CD4-positive, alpha-beta T cell (primary cell): ENCODE data around the gene SLC38A1. TPM values are rescaled to one million over a fixed set of nuclear protein-coding genes. Genes with fewer than 3 reads are reported as not detected.

Experiments
- ATAC-seq: fragments of 200-7000 bp; cut with Tn5 transposase; one replicate; pipeline ENCODE4 v1.10.0; 2022; ENCODE audit warnings: mild to moderate bottlenecking; ENCODE audit not compliant: poor library complexity
- CTCF ChIA-PET: fragments of 350-600 bp; sonication (Branson Sonifier 250); formaldehyde crosslinking; loops from one replicate; lab custom pipeline; 2021; ENCODE audit warnings: antibody characterized with exemption, inconsistent platforms; lab: Charles Lee
- POLR2A ChIA-PET: fragments of 350-600 bp; sonication (Branson Sonifier 250); formaldehyde crosslinking; loops from one replicate; lab custom pipeline; 2021; ENCODE audit warnings: antibody characterized with exemption, inconsistent platforms; lab: Charles Lee
- DNase-seq, 14 experiments: peaks; one replicate each; pipeline ENCODE4 v3.0.0-alpha.2; 2013 to 2020; ENCODE audit warnings: mixed read lengths in 2 of 14
- H3K27ac ChIP-seq, 2 donors: one replicate each; pipeline versions ENCODE4 v1.5.1 to v1.7.0; 2013; ENCODE audit warnings: low read length in 2 of 2, low read depth in 1 of 2, mild to moderate bottlenecking in 1 of 2
- H3K27me3 ChIP-seq, 2 experiments: 1 replicate in 1 of 2; 2 replicates in 1 of 2; pipeline versions ENCODE4 v1.6.1 to v1.7.0; 2013; ENCODE audit warnings: low read length in 2 of 2, control low read depth in 1 of 2, mild to moderate bottlenecking in 1 of 2, moderate library complexity in 1 of 2; ENCODE audit not compliant: insufficient read depth in 2 of 2, control insufficient read depth in 1 of 2
- H3K36me3 ChIP-seq: one replicate; pipeline ENCODE4 v1.6.1; 2013; ENCODE audit warnings: low read length, control low read depth; ENCODE audit not compliant: insufficient read depth
- H3K4me1 ChIP-seq: one replicate; pipeline ENCODE4 v1.6.1; 2013; ENCODE audit warnings: low read length, control low read depth; ENCODE audit not compliant: insufficient read depth
- H3K4me3 ChIP-seq: one replicate; pipeline ENCODE4 v1.5.1; 2013; ENCODE audit warnings: mild to moderate bottlenecking, low read length, moderate library complexity
- H3K9me3 ChIP-seq, 2 experiments: 1 replicate in 1 of 2; 2 replicates in 1 of 2; pipeline versions ENCODE4 v1.6.1 to v1.7.0; 2013; ENCODE audit warnings: low read length in 2 of 2, mild to moderate bottlenecking in 2 of 2, control low read depth in 1 of 2, moderate library complexity in 1 of 2; ENCODE audit not compliant: control insufficient read depth in 1 of 2, insufficient read depth in 1 of 2
- H3K27ac Mint-ChIP-seq: one replicate; pipeline ENCODE4 v1.8.0; 2020; ENCODE audit warnings: mixed read lengths
- H3K27me3 Mint-ChIP-seq: one replicate; pipeline ENCODE4 v1.8.0; 2021; ENCODE audit warnings: mixed read lengths
- H3K36me3 Mint-ChIP-seq: one replicate; pipeline ENCODE4 v1.8.0; 2021; ENCODE audit warnings: low read depth, mixed read lengths
- H3K4me1 Mint-ChIP-seq: one replicate; pipeline ENCODE4 v1.8.0; 2021; ENCODE audit warnings: low read depth, mixed read lengths
- H3K4me3 Mint-ChIP-seq: one replicate; pipeline ENCODE4 v1.8.0; 2020; ENCODE audit warnings: mild to moderate bottlenecking, mixed read lengths
- H3K9me3 Mint-ChIP-seq: one replicate; pipeline ENCODE4 v1.8.0; 2020; ENCODE audit warnings: mixed read lengths
- CTCF ChIP-seq: fragments of 200-600 bp; IDR thresholded peaks from one replicate; pipeline ENCODE4 v1.8.0; 2022; ENCODE audit warnings: antibody characterized with exemption, mild to moderate bottlenecking
- intact Hi-C, 2 experiments: fragments of 100-400 bp; cut with DNase I in 1 of 2; cut with micrococcal nuclease in 1 of 2; formaldehyde crosslinking; loops; one replicate each; pipeline versions ENCODE4 v1.15.1 to v1.9.0; 2023 to 2025; cut with DNase I, micrococcal nuclease
- polyA plus RNA-seq, 2 donors: library from polyadenylated mRNA; unstranded; fragments of 120-200 nt; gene quantifications; one replicate each; pipeline ENCODE4 v1.2.1, GENCODE V29; 2013
- total RNA-seq, 174 experiments: library from RNA in 2 of 174; stranded (reverse) in 2 of 174; gene quantifications; one replicate each; pipeline ENCODE4 v1.2.3 and lab custom pipeline; 2021 to 2026

Gene SLC38A1
- total RNA-seq (100 to 1,000 TPM; 327 to 346 TPM), total RNA-seq (lab: John Stamatoyannopoulos, UW) (547 to 1,633 (median 937) reads per million in 172 experiments)
- polyA plus RNA-seq (2013, experiment 1 of 2) = 157 TPM
- polyA plus RNA-seq (2013, experiment 2 of 2) = 148 TPM

GRCh38 chr12:46268583-46269428 lies at the start of gene SLC38A1:
SLC38A1 (minus strand) TSS chr12:46269043; CDS start chr12:46239800, 29,243 bp downstream.
- peaks cover 6% of the 10 kb centered on the region for H3K36me3 ChIP-seq
- ATAC-seq = peak; percentile 65
- Mint-ChIP-seq H3K36me3 (peaks cover 10% of the 10 kb centered on the region), H3K9me3 (no peaks in the 10 kb centered on the region), H3K27me3 (no peaks in the 10 kb centered on the region), H3K4me1 (peaks cover 43% of the 10 kb centered on the region), H3K27ac (no peak within 1 kb of the TSS), H3K4me3 (no peak within 1 kb of the TSS)
- DNase-seq = peak; percentile 81 to 96 (median 88)
- H3K9me3 ChIP-seq = no peaks in the 10 kb centered on the region
- POLR2A ChIA-PET = interaction anchor here (0.5 to 6.6 kb wide), 55 partner anchors 8 to 1544 kb away, joined by 3 to 418 read pairs (median 5); partner anchors contain the start of genes ANO6, ARID2, SCAF11 and SLC38A2
- peak within 1 kb of the TSS; percentile 90 for H3K4me3 ChIP-seq
- no peaks in the 10 kb centered on the region for H3K27me3 ChIP-seq
- H3K27ac ChIP-seq = peak within 1 kb of the TSS; percentile 96 to 99
- H3K4me1 ChIP-seq = peaks cover 42% of the 10 kb centered on the region
- no peak for TF ChIP-seq CTCF
- intact Hi-C loops = loop anchor here (1.0 to 10.0 kb wide), 8 partner anchors 32 to 534 kb away; partner anchors contain the start of genes SCAF11 (in 1 of the 2) and SLC38A2 (in 1 of the 2)
- CTCF ChIA-PET = interaction anchor here (1.0 to 2.9 kb wide), 9 partner anchors 24 to 540 kb away, joined by 3 to 20 read pairs (median 4); partner anchors contain the start of gene SCAF11

GRCh38 chr12:46318037-46318436 lies 49.2 kb upstream of the SLC38A1 start:
- Histone ChIP-seq H3K9me3 (peaks cover 0 to 5% of the 10 kb centered on the region in 2 experiments), H3K27ac (no peak overlapping the region), H3K4me3 (no peak overlapping the region), H3K36me3 (no peaks in the 10 kb centered on the region), H3K27me3 (no peaks in the 10 kb centered on the region), H3K4me1 (no peaks in the 10 kb centered on the region)
- intact Hi-C loops = no loop called here
- ATAC-seq (no peak), DNase-seq (no peak)
- POLR2A ChIA-PET = no interaction called here
- Mint-ChIP-seq H3K27me3 (no peaks in the 10 kb centered on the region), H3K9me3 (peaks cover 7% of the 10 kb centered on the region), H3K4me3 (no peak overlapping the region), H3K36me3 (no peaks in the 10 kb centered on the region), H3K27ac (no peak overlapping the region), H3K4me1 (no peaks in the 10 kb centered on the region)
- no peak for TF ChIP-seq CTCF
- CTCF ChIA-PET = no interaction called here

- Mint-ChIP-seq H3K36me3 (no peaks in the 10 kb centered on the region), H3K4me1 (peaks cover 13% of the 10 kb centered on the region), H3K9me3 (no peaks in the 10 kb centered on the region), H3K27ac (no peak overlapping the region), H3K27me3 (no peaks in the 10 kb centered on the region), H3K4me3 (no peak overlapping the region)
- ChIA-PET CTCF (interaction anchor here (1.8 to 2.1 kb wide), 2 partner anchors 38 to 179 kb away, joined by 8 to 9 read pairs; no protein-coding TSS in a partner anchor), POLR2A (no interaction called here)
- ATAC-seq (no peak), DNase-seq (no peak)
- H3K9me3 ChIP-seq = no peaks in the 10 kb centered on the region
- intact Hi-C loops = loop anchor here in 1 of 2 experiments (2.0 to 5.0 kb wide), 2 partner anchors 177 to 307 kb away; no protein-coding TSS in a partner anchor
- no peaks in the 10 kb centered on the region for H3K27me3 ChIP-seq
- no peaks in the 10 kb centered on the region for H3K4me1 ChIP-seq
- no peak for TF ChIP-seq CTCF
- H3K4me3 ChIP-seq = no peak overlapping the region
- no peaks in the 10 kb centered on the region for H3K36me3 ChIP-seq
- no peak overlapping the region for H3K27ac ChIP-seq
Measured at GRCh38 chr12:46304070-46304469, 35.2 kb upstream of the SLC38A1 start.
